GM23338 (cell line): ENCODE measurements around the gene TXNDC17. TPM values are rescaled to one million over a fixed set of nuclear protein-coding genes. Genes with fewer than 3 reads are reported as not detected.

ENCODE experiments used
- ATAC-seq: fragments of 200-7000 bp; cut with Tn5 transposase; 3 replicates; pipeline ENCODE4 v1.9.1; 2020
- DNase-seq: peaks from one replicate; pipeline ENCODE4 v3.0.0-alpha.2; 2015; ENCODE audit warnings: low spot score
- H2AFZ ChIP-seq: fragments of 200-600 bp; sonication (generic); 2 replicates; pipeline ENCODE4 v1.8.0; 2016; ENCODE audit warnings: antibody characterized with exemption, mild to moderate bottlenecking, moderate library complexity
- H3F3A ChIP-seq: fragments of 200-600 bp; sonication (generic); replicated peaks from 2 replicates; pipeline ENCODE4 v1.8.0; 2017; ENCODE audit warnings: antibody characterized with exemption, mixed run types, low read depth
- H3K27ac ChIP-seq: fragments of 200-600 bp; sonication (generic); 2 replicates; pipeline ENCODE4 v1.6.1; 2016; ENCODE audit warnings: low read depth
- H3K27me3 ChIP-seq: fragments of 200-600 bp; sonication (generic); 2 replicates; pipeline ENCODE4 v1.8.0; 2016; ENCODE audit warnings: mild to moderate bottlenecking, mixed run types, moderate library complexity; ENCODE audit not compliant: insufficient read depth
- H3K36me3 ChIP-seq: fragments of 200-600 bp; sonication (generic); 2 replicates; pipeline ENCODE4 v1.8.0; 2016; ENCODE audit warnings: mild to moderate bottlenecking; ENCODE audit not compliant: insufficient read depth
- H3K4me1 ChIP-seq: fragments of 200-600 bp; sonication (generic); 2 replicates; pipeline ENCODE4 v1.8.0; 2016; ENCODE audit warnings: mild to moderate bottlenecking, moderate library complexity; ENCODE audit not compliant: insufficient read depth
- H3K4me2 ChIP-seq: fragments of 200-600 bp; sonication (generic); 2 replicates; pipeline ENCODE4 v1.7.1; 2017; ENCODE audit warnings: mixed run types
- H3K4me3 ChIP-seq: fragments of 200-600 bp; sonication (generic); 2 replicates; pipeline ENCODE4 v1.6.1; 2016; ENCODE audit warnings: mixed run types
- H3K79me2 ChIP-seq: fragments of 200-600 bp; sonication (generic); replicated peaks from 2 replicates; pipeline ENCODE4 v1.8.0; 2017; ENCODE audit warnings: mild to moderate bottlenecking; ENCODE audit not compliant: insufficient read depth
- H3K9me2 ChIP-seq: fragments of 200-600 bp; sonication (generic); 2 replicates; pipeline ENCODE4 v1.8.0; 2017; ENCODE audit not compliant: insufficient read depth
- H4K20me1 ChIP-seq: fragments of 200-600 bp; sonication (generic); replicated peaks from 2 replicates; pipeline ENCODE4 v1.8.0; 2017; ENCODE audit warnings: mild to moderate bottlenecking; ENCODE audit not compliant: insufficient read depth
- H3K27ac Mint-ChIP-seq: 2 replicates; pipeline ENCODE4 v1.8.0; 2020; ENCODE audit warnings: inconsistent platforms, mild to moderate bottlenecking, moderate library complexity, mixed read lengths
- H3K27me3 Mint-ChIP-seq: 3 replicates; pipeline ENCODE4 v1.8.0; 2022; ENCODE audit warnings: low read depth, mild to moderate bottlenecking, moderate library complexity, mixed read lengths, inconsistent platforms; ENCODE audit not compliant: insufficient read depth, poor library complexity
- H3K36me3 Mint-ChIP-seq: 3 replicates; pipeline ENCODE4 v1.8.0; 2021; ENCODE audit warnings: low read depth, mild to moderate bottlenecking, inconsistent platforms, moderate library complexity, mixed read lengths
- H3K4me1 Mint-ChIP-seq: 3 replicates; pipeline ENCODE4 v1.8.0; 2020; ENCODE audit warnings: mild to moderate bottlenecking, inconsistent platforms, mixed read lengths
- H3K4me3 Mint-ChIP-seq: 3 replicates; pipeline ENCODE4 v1.8.0; 2021; ENCODE audit warnings: moderate library complexity, mild to moderate bottlenecking, inconsistent platforms, mixed read lengths
- H3K9me3 Mint-ChIP-seq: 3 replicates; pipeline ENCODE4 v1.8.0; 2020; ENCODE audit warnings: moderate library complexity, mild to moderate bottlenecking, inconsistent platforms, mixed read lengths
- CREB1 ChIP-seq: fragments of 250-450 bp; sonication (Bioruptor Pico); IDR thresholded peaks from 2 replicates; pipeline ENCODE4 v1.5.0; 2020; ENCODE audit warnings: low read depth, mild to moderate bottlenecking, moderate library complexity
- CTCF ChIP-seq, 2 experiments: fragments of 200-600 bp in 1 of 2; sonication (generic) in 1 of 2; conservative IDR thresholded peaks; 2 replicates each; pipeline versions ENCODE4 v1.5.1 to v1.6.1; 2016 to 2017; ENCODE audit warnings: antibody characterized with exemption in 2 of 2, low read depth in 2 of 2, mild to moderate bottlenecking in 2 of 2, moderate library complexity in 1 of 2
- ETS1 ChIP-seq: IDR thresholded peaks from 2 replicates; pipeline ENCODE4 v1.6.1; 2016; ENCODE audit warnings: antibody characterized with exemption
- EZH2 ChIP-seq: fragments of 200-600 bp; sonication (generic); IDR thresholded peaks from one replicate; pipeline ENCODE4 v1.8.0; 2017; ENCODE audit warnings: antibody characterized with exemption, mild to moderate bottlenecking, low read depth; ENCODE audit not compliant: unreplicated experiment
- EZH2phosphoT487 ChIP-seq: fragments of 200-600 bp; sonication (generic); IDR thresholded peaks from one replicate; pipeline ENCODE4 v1.8.1; 2018; ENCODE audit warnings: antibody characterized with exemption; ENCODE audit not compliant: unreplicated experiment
- JUNB ChIP-seq: IDR thresholded peaks from one replicate; pipeline ENCODE4 v1.6.1; 2016; ENCODE audit warnings: antibody characterized with exemption; ENCODE audit not compliant: unreplicated experiment
- NANOG ChIP-seq: IDR thresholded peaks from 2 replicates; pipeline ENCODE4 v1.6.1; 2016; ENCODE audit warnings: antibody characterized with exemption, borderline replicate concordance
- POLR2AphosphoS5 ChIP-seq: IDR thresholded peaks from 2 replicates; pipeline ENCODE4 v1.6.1; 2016; ENCODE audit warnings: antibody characterized with exemption, low read depth
- STAT1 ChIP-seq: IDR thresholded peaks from one replicate; pipeline ENCODE4 v1.6.1; 2016; ENCODE audit warnings: antibody characterized with exemption; ENCODE audit not compliant: unreplicated experiment
- ZNF114 ChIP-seq: fragments of 250-450 bp; sonication (Bioruptor Pico); IDR thresholded peaks from 2 replicates; pipeline ENCODE4 v1.5.0; 2020; ENCODE audit warnings: mild to moderate bottlenecking, moderate library complexity
- ZNF331 ChIP-seq: fragments of 250-450 bp; sonication (Bioruptor Pico); IDR thresholded peaks from 2 replicates; pipeline ENCODE4 v1.5.0; 2020; ENCODE audit warnings: low read depth, mild to moderate bottlenecking, moderate library complexity
- polyA plus RNA-seq: library from polyadenylated mRNA; unstranded; fragments of >200 nt; fragmentation: Nextera tagmentation; extraction: Ambion mirVana; gene quantifications from 2 replicates; pipeline ENCODE4 v1.2.1, GENCODE V29; 2016
- total RNA-seq: library from RNA; depleted of rRNA; stranded (reverse); fragments of >200 nt; shearing (Covaris generic); gene quantifications from 2 replicates; pipeline ENCODE4 v1.2.3, GENCODE V29; 2014

Gene TXNDC17
- total and polyA plus RNA-seq, 2 experiments from 2014 or later, result 202 to 887 TPM

DNA sequence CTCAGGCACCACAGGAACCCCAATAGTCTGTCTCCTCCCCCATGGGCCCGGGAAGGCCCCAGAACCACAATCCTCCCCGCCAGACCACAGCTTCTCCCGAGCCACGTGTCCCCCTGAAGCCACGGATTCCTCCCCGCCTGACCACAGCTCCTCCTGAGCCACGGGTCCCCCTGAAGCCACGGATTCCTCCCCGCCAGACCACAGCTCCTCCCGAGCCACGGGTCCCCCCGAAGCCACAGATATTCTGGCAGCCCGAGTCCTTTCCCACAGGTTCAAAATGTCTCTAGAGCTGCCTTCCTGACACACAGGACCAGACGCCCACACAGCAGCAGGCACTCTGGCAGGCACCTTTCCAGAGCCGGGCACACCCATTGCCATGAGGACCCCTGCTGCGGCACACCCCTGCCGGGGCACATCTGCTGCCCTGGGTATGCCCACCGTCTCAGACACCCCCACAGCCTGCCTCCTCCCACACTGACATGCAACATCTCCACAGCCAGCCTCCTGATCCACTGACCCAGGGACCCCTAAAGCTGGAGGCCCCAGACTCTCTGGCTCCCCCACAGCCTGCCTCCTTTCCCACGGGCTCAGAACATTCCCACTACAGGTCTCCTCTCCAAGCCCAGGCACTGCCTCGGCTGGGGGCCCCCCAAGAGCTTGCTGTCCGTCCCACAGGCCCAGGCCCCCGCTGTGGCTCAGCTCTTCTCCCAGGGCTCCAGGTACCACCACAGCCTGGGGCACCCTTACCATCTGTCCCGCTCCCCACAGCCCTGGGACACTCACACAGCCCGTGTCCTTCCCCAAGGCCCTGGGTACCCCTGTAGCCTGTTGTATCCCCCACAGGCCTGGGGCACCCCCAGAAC, 2.6 kb upstream of the TXNDC17 start:
- no peak overlapping the region for H3K4me2 ChIP-seq
- H3K27ac ChIP-seq, result no peak overlapping the region

GRCh38 chr17:6639014-6639585, 1.8 kb upstream of the TXNDC17 start:
- no peaks in the 10 kb centered on the region for H3K9me2 ChIP-seq
- H3K36me3 Mint-ChIP-seq, result peaks cover 28% of the 10 kb centered on the region
- H3K27me3 ChIP-seq, result no peaks in the 10 kb centered on the region
- H3K4me2 ChIP-seq, result peak overlapping the region; percentile 98
- no peak for TF ChIP-seq ZNF331 (CRISPR knock-in tag)
- no peak for TF ChIP-seq ZNF114 (CRISPR knock-in tag)
- TF ChIP-seq JUNB, result no peak
- no peak for TF ChIP-seq ETS1
- no peak for TF ChIP-seq POLR2AphosphoS5
- no peak for TF ChIP-seq EZH2
- TF ChIP-seq CTCF (conservative IDR thresholded peaks at IDR 0.05; ENCODE audit: low read depth in 2 of 2), result no peak
- TF ChIP-seq NANOG, result no peak
- no peak for TF ChIP-seq STAT1
- TF ChIP-seq EZH2phosphoT487, result no peak
- no peak for TF ChIP-seq CREB1
- H3K27me3 Mint-ChIP-seq, result peaks cover 19% of the 10 kb centered on the region
- H3K9me3 Mint-ChIP-seq, result no peaks in the 10 kb centered on the region; the same call in 2 of the 3 replicates
- H3K36me3 ChIP-seq, result peaks cover 22% of the 10 kb centered on the region
- peaks cover 18% of the 10 kb centered on the region for H3K4me1 Mint-ChIP-seq
- H3K4me3 Mint-ChIP-seq, result peak overlapping the region; percentile 91
- peak; percentile 9 for DNase-seq
- peak overlapping the region; percentile 86; the same call in 1 of the 2 replicates for H3K27ac Mint-ChIP-seq
- H3K27ac ChIP-seq, result no peak overlapping the region
- peaks cover 12% of the 10 kb centered on the region; the same call in 1 of the 2 replicates for H3F3A ChIP-seq
- H3K4me3 ChIP-seq, result peak overlapping the region; percentile 90
- no peak overlapping the region for H2AFZ ChIP-seq
- H3K4me1 ChIP-seq, result peaks cover 12% of the 10 kb centered on the region
- H4K20me1 ChIP-seq, result peaks cover 3% of the 10 kb centered on the region; the same call in 1 of the 2 replicates
- H3K79me2 ChIP-seq, result peaks cover 31% of the 10 kb centered on the region
- no peak; the same call in 2 of the 3 replicates for ATAC-seq

More for the DNA sequence above, 2.6 kb upstream of the TXNDC17 start:
- Histone ChIP-seq H3K4me3 (no peak overlapping the region), H3K4me1 (peaks cover 12% of the 10 kb centered on the region), H3F3A (peaks cover 7% of the 10 kb centered on the region; the same call in 1 of the 2 replicates), H3K27me3 (no peaks in the 10 kb centered on the region), H3K79me2 (peaks cover 30% of the 10 kb centered on the region), H3K36me3 (peaks cover 21% of the 10 kb centered on the region), H2AFZ (no peak overlapping the region), H3K9me2 (no peaks in the 10 kb centered on the region), H4K20me1 (peaks cover 3% of the 10 kb centered on the region; the same call in 1 of the 2 replicates)
- peak overlapping the region; percentile 55 for H3K4me3 Mint-ChIP-seq
- peaks cover 19% of the 10 kb centered on the region for H3K27me3 Mint-ChIP-seq
- ATAC-seq, result no peak
- TF ChIP-seq ETS1 (no peak), ZNF114 (CRISPR knock-in tag) (no peak), EZH2 (no peak)
- no peak for DNase-seq
- peak overlapping the region; percentile 74; the same call in 1 of the 2 replicates for H3K27ac Mint-ChIP-seq
- peaks cover 18% of the 10 kb centered on the region for H3K4me1 Mint-ChIP-seq
- no peaks in the 10 kb centered on the region; the same call in 2 of the 3 replicates for H3K9me3 Mint-ChIP-seq
- peaks cover 27% of the 10 kb centered on the region for H3K36me3 Mint-ChIP-seq
